Activated B cell treated with CpG ODN at 0.5 μM for 24 hours (primary cell): ENCODE measurements around the gene IGF2R. TPM values are rescaled to one million over a fixed set of nuclear protein-coding genes. Genes with fewer than 3 reads are reported as not detected.
"Not testable (repeated sequence)": the region's sequence is repeated elsewhere in the genome, so short reads cannot be mapped to it uniquely, and the experiment has no call there.

ENCODE experiments used
- ATAC-seq: fragments of 200-7000 bp; cut with Tn5 transposase; one replicate; pipeline ENCODE4 v1.10.0; 2021; ENCODE audit warnings: low read depth, mild to moderate bottlenecking, moderate library complexity
- CTCF ChIA-PET: fragments of 350-600 bp; sonication (Branson Sonifier 250); formaldehyde crosslinking; loops from one replicate; lab custom pipeline; 2021; ENCODE audit warnings: antibody characterized with exemption; lab: Charles Lee
- POLR2A ChIA-PET: fragments of 350-600 bp; sonication (Branson Sonifier 250); formaldehyde crosslinking; loops from one replicate; lab custom pipeline; 2021; ENCODE audit warnings: antibody characterized with exemption; lab: Charles Lee
- DNase-seq: peaks from one replicate; pipeline ENCODE4 v3.0.0; 2022
- H3K27ac Mint-ChIP-seq: one replicate; pipeline ENCODE4 v1.8.0; 2020; ENCODE audit warnings: mixed read lengths
- H3K27me3 Mint-ChIP-seq: one replicate; pipeline ENCODE4 v1.8.0; 2021; ENCODE audit warnings: mixed read lengths
- H3K36me3 Mint-ChIP-seq: one replicate; pipeline ENCODE4 v1.8.0; 2021; ENCODE audit warnings: low read depth, mixed read lengths
- H3K4me1 Mint-ChIP-seq: one replicate; pipeline ENCODE4 v1.8.0; 2021; ENCODE audit warnings: mixed read lengths
- H3K4me3 Mint-ChIP-seq: one replicate; pipeline ENCODE4 v1.8.0; 2020; ENCODE audit warnings: mild to moderate bottlenecking, mixed read lengths
- H3K9me3 Mint-ChIP-seq: one replicate; pipeline ENCODE4 v1.8.0; 2020; ENCODE audit warnings: mixed read lengths
- intact Hi-C: fragments of 100-400 bp; cut with micrococcal nuclease; formaldehyde crosslinking; loops from one replicate; pipeline ENCODE4 v1.15.1; 2024
- total RNA-seq: library from RNA; stranded (reverse); gene quantifications from 2 replicates; pipeline ENCODE4 v1.2.3, GENCODE V29; 2022
- TF ChIP-seq, protein P1 (sequence below): fragments of 200-600 bp; IDR thresholded peaks from one replicate; pipeline ENCODE4 v1.8.0; 2022; ENCODE audit warnings: antibody characterized with exemption, mild to moderate bottlenecking

IGF2R gene, protein sequence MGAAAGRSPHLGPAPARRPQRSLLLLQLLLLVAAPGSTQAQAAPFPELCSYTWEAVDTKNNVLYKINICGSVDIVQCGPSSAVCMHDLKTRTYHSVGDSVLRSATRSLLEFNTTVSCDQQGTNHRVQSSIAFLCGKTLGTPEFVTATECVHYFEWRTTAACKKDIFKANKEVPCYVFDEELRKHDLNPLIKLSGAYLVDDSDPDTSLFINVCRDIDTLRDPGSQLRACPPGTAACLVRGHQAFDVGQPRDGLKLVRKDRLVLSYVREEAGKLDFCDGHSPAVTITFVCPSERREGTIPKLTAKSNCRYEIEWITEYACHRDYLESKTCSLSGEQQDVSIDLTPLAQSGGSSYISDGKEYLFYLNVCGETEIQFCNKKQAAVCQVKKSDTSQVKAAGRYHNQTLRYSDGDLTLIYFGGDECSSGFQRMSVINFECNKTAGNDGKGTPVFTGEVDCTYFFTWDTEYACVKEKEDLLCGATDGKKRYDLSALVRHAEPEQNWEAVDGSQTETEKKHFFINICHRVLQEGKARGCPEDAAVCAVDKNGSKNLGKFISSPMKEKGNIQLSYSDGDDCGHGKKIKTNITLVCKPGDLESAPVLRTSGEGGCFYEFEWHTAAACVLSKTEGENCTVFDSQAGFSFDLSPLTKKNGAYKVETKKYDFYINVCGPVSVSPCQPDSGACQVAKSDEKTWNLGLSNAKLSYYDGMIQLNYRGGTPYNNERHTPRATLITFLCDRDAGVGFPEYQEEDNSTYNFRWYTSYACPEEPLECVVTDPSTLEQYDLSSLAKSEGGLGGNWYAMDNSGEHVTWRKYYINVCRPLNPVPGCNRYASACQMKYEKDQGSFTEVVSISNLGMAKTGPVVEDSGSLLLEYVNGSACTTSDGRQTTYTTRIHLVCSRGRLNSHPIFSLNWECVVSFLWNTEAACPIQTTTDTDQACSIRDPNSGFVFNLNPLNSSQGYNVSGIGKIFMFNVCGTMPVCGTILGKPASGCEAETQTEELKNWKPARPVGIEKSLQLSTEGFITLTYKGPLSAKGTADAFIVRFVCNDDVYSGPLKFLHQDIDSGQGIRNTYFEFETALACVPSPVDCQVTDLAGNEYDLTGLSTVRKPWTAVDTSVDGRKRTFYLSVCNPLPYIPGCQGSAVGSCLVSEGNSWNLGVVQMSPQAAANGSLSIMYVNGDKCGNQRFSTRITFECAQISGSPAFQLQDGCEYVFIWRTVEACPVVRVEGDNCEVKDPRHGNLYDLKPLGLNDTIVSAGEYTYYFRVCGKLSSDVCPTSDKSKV (N-terminal part only)
- total RNA-seq = 69.6 and 79.5 TPM in 2 replicates

DNA sequence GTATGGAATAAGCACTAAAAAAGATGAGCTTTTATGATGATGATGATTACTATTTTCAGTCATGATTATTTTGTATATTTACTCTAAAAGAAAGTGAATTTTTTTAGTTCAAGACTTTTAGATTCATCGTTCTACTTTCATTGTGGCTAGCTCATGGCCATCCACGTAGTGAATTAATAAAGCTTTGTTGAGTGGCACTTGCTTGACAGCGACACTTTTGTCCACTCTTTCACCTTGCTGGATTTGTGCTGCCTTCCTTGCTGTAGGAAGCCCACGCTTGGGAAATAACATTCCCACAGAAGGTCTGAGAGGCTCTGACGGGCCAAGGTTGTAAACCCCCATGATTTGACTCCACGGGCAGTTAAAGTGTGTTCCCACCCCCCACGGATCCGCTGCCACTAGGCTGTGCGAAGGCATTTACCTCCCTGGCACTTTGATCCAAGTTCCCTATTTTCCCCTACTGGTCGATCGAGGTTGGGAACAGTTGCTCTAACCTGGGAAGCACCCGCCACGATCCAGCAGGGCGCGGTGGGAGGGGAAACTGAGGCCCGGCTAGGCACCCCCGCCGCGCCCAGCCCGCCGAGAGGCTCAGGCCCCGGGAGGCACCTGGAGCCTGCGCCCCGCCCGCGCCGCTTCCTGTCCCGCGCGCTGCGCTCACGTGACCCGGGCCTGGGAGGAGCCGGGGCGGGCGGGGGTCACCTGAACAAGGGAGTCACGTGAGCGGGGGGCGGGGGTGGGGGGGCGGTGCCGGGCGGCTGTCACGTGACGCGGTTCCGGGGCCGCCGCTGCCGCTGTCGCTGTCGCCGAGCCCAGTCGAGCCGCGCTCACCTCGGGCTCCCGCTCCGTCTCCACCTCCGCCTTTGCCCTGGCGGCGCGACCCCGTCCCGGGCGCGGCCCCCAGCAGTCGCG is at the start of gene IGF2R:
TSS of gene IGF2R (plus strand) at position 788 of the 909 bp plus-strand sequence. CDS start 165 bp downstream, outside the sequence.
- peak within 1 kb of the TSS; percentile 78 for H3K27ac Mint-ChIP-seq
- ChIA-PET CTCF (interaction anchor here (0.7 to 1.1 kb wide), 2 partner anchors 10 to 105 kb away, joined by 3 read pairs; no protein-coding TSS in a partner anchor), POLR2A (interaction anchor here (0.6 to 5.2 kb wide), 10 partner anchors 8 to 242 kb away, joined by 3 to 69 read pairs (median 4); partner anchors contain the start of genes MRPL18 and TCP1)
- DNase-seq (peak; percentile 93), ATAC-seq (peak; percentile 87)
- no peaks in the 10 kb centered on the region for H3K27me3 Mint-ChIP-seq
- peaks cover 35% of the 10 kb centered on the region for H3K4me1 Mint-ChIP-seq
- TF ChIP-seq, protein P1, sequence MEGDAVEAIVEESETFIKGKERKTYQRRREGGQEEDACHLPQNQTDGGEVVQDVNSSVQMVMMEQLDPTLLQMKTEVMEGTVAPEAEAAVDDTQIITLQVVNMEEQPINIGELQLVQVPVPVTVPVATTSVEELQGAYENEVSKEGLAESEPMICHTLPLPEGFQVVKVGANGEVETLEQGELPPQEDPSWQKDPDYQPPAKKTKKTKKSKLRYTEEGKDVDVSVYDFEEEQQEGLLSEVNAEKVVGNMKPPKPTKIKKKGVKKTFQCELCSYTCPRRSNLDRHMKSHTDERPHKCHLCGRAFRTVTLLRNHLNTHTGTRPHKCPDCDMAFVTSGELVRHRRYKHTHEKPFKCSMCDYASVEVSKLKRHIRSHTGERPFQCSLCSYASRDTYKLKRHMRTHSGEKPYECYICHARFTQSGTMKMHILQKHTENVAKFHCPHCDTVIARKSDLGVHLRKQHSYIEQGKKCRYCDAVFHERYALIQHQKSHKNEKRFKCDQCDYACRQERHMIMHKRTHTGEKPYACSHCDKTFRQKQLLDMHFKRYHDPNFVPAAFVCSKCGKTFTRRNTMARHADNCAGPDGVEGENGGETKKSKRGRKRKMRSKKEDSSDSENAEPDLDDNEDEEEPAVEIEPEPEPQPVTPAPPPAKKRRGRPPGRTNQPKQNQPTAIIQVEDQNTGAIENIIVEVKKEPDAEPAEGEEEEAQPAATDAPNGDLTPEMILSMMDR = no peak
- peaks cover 4% of the 10 kb centered on the region for H3K36me3 Mint-ChIP-seq
- H3K9me3 Mint-ChIP-seq = no peaks in the 10 kb centered on the region
- intact Hi-C loops = loop anchor here (1.0 to 10.0 kb wide), 5 partner anchors 22 to 1306 kb away; partner anchors contain the start of genes AGPAT4 and MRPL18
- peak within 1 kb of the TSS; percentile 88 for H3K4me3 Mint-ChIP-seq

GRCh38 chr6:159919800-159920199 is 49.1 kb upstream of the IGF2R start:
- DNase-seq = no peak
- H3K27me3 Mint-ChIP-seq = peaks cover 24% of the 10 kb centered on the region
- intact Hi-C loops = no loop called here
- H3K27ac Mint-ChIP-seq = no peak overlapping the region
- H3K36me3 Mint-ChIP-seq = peaks cover 2% of the 10 kb centered on the region
- TF ChIP-seq, protein P1 = no peak
- POLR2A ChIA-PET = no interaction called here
- H3K4me3 Mint-ChIP-seq = no peak overlapping the region
- no peak for ATAC-seq
- no peaks in the 10 kb centered on the region for H3K4me1 Mint-ChIP-seq
- CTCF ChIA-PET = no interaction called here
- peaks cover 15% of the 10 kb centered on the region for H3K9me3 Mint-ChIP-seq

DNA sequence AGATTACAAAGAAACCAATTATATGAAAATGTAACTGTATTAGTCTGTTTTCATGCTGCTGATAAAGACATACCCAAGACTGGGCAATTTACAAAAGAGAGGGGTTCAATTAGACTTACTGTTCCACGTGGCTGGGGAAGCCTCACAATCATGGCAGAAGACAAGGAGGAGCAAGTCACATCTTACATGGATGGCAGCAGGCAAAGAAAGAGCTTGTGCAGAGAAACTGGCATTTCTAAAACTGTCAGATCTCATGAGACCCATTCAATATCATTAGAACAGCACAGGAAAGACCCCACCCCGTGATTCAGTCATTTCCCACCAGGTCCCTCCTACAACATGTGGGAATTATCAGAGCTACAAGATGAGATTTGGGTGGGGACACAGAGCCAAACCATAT is 44.7 kb upstream of the IGF2R start:
- CTCF ChIA-PET, POLR2A ChIA-PET, H3K27ac Mint-ChIP-seq: not testable (repeated sequence)

DNA sequence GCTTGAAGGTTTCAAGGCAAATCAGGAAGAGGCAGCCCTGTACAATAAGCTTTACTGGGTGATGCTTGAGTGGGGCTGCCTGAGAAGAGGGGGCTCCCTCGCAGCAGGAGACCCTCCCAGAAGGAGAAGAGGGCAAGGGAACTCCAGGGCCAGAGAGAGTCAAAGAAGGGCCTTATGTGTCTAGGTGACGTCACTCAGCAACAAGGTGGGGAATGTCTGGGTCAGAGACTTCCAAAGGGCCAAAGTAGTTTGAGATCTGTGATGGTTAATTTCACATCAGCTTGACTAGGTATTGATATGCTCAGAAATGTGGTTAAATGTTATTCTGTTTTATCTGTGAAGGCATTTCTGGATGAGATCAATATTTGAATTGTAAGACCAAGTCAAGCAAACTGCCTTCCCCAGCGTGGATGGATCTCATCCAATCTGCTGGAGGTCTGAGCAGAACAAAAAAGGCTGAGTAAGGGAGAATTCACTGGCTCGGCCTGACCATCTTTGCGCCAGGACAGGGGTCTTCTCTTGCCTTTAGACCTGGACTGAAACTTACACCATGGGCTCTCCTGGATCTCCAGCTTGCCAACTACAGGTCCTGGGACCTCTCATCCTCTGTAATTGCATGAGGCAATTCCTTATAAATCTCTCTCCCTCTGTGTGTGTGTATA is 42.2 kb upstream of the IGF2R start:
- intact Hi-C loops = no loop called here
- Mint-ChIP-seq H3K27ac (no peak overlapping the region), H3K4me3 (no peak overlapping the region)

More for the DNA sequence above, 44.7 kb upstream of the IGF2R start:
- H3K4me3 Mint-ChIP-seq, ATAC-seq, H3K36me3 Mint-ChIP-seq, DNase-seq, intact Hi-C loops, H3K4me1 Mint-ChIP-seq: not testable (repeated sequence)
- H3K27me3 Mint-ChIP-seq = peaks cover 14% of the 10 kb centered on the region
- H3K9me3 Mint-ChIP-seq = peaks cover 15% of the 10 kb centered on the region

More for the DNA sequence above, 42.2 kb upstream of the IGF2R start:
- DNase-seq (no peak), ATAC-seq (no peak)
- Mint-ChIP-seq H3K36me3 (no peaks in the 10 kb centered on the region), H3K4me1 (peaks cover 20% of the 10 kb centered on the region), H3K9me3 (peaks cover 12% of the 10 kb centered on the region), H3K27me3 (peaks cover 7% of the 10 kb centered on the region)
- POLR2A ChIA-PET = no interaction called here
- CTCF ChIA-PET = no interaction called here
- TF ChIP-seq, protein P1 = no peak
